ENCODE measurements around the gene FILIP1L. TPM values are rescaled to one million over a fixed set of nuclear protein-coding genes. Genes with fewer than 3 reads are reported as not detected.

The FILIP1L gene
- total and polyA plus RNA-seq, 2 of the 8 experiments (the other 6 are each of a cell fraction or from before 2014, with no cell fraction given): 0.06 to 0.09 TPM

GRCh38 chr3:99952306-99952705, 162.0 kb downstream of the FILIP1L start:
- no peak overlapping the region for H2BK120ac ChIP-seq (replicated peaks; ENCODE audit: low read depth, low read length)
- H3K9ac ChIP-seq (replicated peaks in 1 of 4; ENCODE audit: extremely low read depth in 1 of 4, low read depth in 3 of 4, low read length in 3 of 4): no peak overlapping the region
- H2AK5ac ChIP-seq (ENCODE audit: low read depth, low read length): no peak overlapping the region
- no peaks in the 10 kb centered on the region; a peak in 1 of 4 replicates for H3K79me2 ChIP-seq (ENCODE audit: control insufficient read depth in 1 of 2, insufficient read depth in 2 of 2, low read length in 2 of 2)
- CTCF ChIA-PET (ENCODE audit: partially characterized antibody): interaction anchor here (0.9 to 1.0 kb wide), 2 partner anchors 693 to 1356 kb away, joined by 3 to 5 read pairs; no protein-coding TSS in a partner anchor
- H3K18ac ChIP-seq (ENCODE audit: extremely low read depth, low read length): no peak overlapping the region
- no peak overlapping the region for H2BK12ac ChIP-seq (ENCODE audit: low read depth, low read length)
- no peaks in the 10 kb centered on the region for H4K20me1 ChIP-seq (replicated peaks in 1 of 2; ENCODE audit: control insufficient read depth in 1 of 2, insufficient read depth in 2 of 2, low read length in 2 of 2)
- 95% methylated on average over 1 of the region's 1 CpG; no CpG with 5 or more reads in 1 of the 2 experiments for WGBS, 2 experiments (ENCODE audit: extremely low coverage in 1 of 2, insufficient coverage in 1 of 2, insufficient read length in 1 of 2, insufficient replicate concordance in 2 of 2, low coverage in 1 of 2, low lambda C conversion rate in 2 of 2, missing lambda C conversion rate in 1 of 2)
- no peak overlapping the region for H4K5ac ChIP-seq (ENCODE audit: insufficient read length, low read depth, low read length)
- H3K9me3 ChIP-seq (ENCODE audit: insufficient read depth in 2 of 2, low read depth in 1 of 2, low read length in 1 of 2): no peaks in the 10 kb centered on the region
- no peak overlapping the region for H3K27ac ChIP-seq (ENCODE audit: low read depth, low read length)
- H4K91ac ChIP-seq (replicated peaks; ENCODE audit: insufficient read length, low read length): no peak overlapping the region
- H3K4me2 ChIP-seq (ENCODE audit: insufficient read depth in 1 of 2, low read depth in 2 of 2, low read length in 2 of 2): no peak overlapping the region
- no peak overlapping the region for H2BK15ac ChIP-seq (ENCODE audit: low read length)
- no peak overlapping the region for H2AFZ ChIP-seq (ENCODE audit: low read length)
- no peaks in the 10 kb centered on the region for H3K36me3 ChIP-seq (ENCODE audit: control insufficient read depth in 2 of 4, insufficient read depth in 4 of 4, low read length in 3 of 4)
- H3K14ac ChIP-seq (ENCODE audit: insufficient read length): no peak overlapping the region
- FAIRE-seq (no peak), DNase-seq (ENCODE audit: low read depth in 1 of 2, low spot score in 2 of 2) (no peak)
- H3K23me2 ChIP-seq (ENCODE audit: low read depth, low read length): no peaks in the 10 kb centered on the region
- POLR2A ChIA-PET (ENCODE audit: partially characterized antibody): no interaction called here
- no peak overlapping the region for H3K23ac ChIP-seq (ENCODE audit: insufficient read length)
- no peak overlapping the region for H4K8ac ChIP-seq (ENCODE audit: extremely low read depth, insufficient read depth, low read length)
- H2BK5ac ChIP-seq (ENCODE audit: low read depth, low read length): no peak overlapping the region
- no peak overlapping the region for H3K4ac ChIP-seq (replicated peaks; ENCODE audit: insufficient read length, low read depth, low read length)
- no peak overlapping the region for H3K4me3 ChIP-seq (ENCODE audit: extremely low read depth in 1 of 4, insufficient read depth in 2 of 4, low read depth in 3 of 4, low read length in 4 of 4)
- H3K79me1 ChIP-seq (ENCODE audit: low read depth, low read length): peaks cover 5% of the 10 kb centered on the region; the same call in 1 of the 2 replicates
- no peaks in the 10 kb centered on the region for H3K27me3 ChIP-seq (replicated peaks in 1 of 4; ENCODE audit: control insufficient read depth in 3 of 4, extremely low read depth in 1 of 4, insufficient read depth in 3 of 4, low read length in 3 of 4)
- peaks cover 0 to 4% (median 0%) of the 10 kb centered on the region in 4 experiments; a peak in 2 of 7 replicates for H3K4me1 ChIP-seq (replicated peaks in 1 of 4; ENCODE audit: control insufficient read depth in 3 of 4, insufficient read depth in 4 of 4, low read length in 3 of 4)
- H3K56ac ChIP-seq (replicated peaks; ENCODE audit: insufficient read length, low read depth, low read length): no peak overlapping the region
- H2BK20ac ChIP-seq (ENCODE audit: low read length): no peak overlapping the region
- no peak for TF ChIP-seq BACH1 (IDR thresholded peaks at IDR 0.05; ENCODE audit: low read length)
- no peak for TF ChIP-seq RBBP5 (IDR thresholded peaks at IDR 0.05; ENCODE audit: borderline replicate concordance, low read depth, low read length)
- no peak for TF ChIP-seq SAP30 (IDR thresholded peaks at IDR 0.05; ENCODE audit: insufficient read depth, insufficient replicate concordance, low read length)
- TF ChIP-seq RXRA (IDR thresholded peaks at IDR 0.05; ENCODE audit: insufficient read depth, low read depth, low read length): no peak
- no peak for TF ChIP-seq CBX8 (IDR thresholded peaks at IDR 0.05; ENCODE audit: borderline replicate concordance, low read depth, low read length)
- TF ChIP-seq SP1 (IDR thresholded peaks at IDR 0.05; ENCODE audit: low read depth, low read length): no peak
- no peak for TF ChIP-seq YY1 (IDR thresholded peaks at IDR 0.05; ENCODE audit: low read depth, low read length)
- TF ChIP-seq CEBPB (IDR thresholded peaks at IDR 0.05; ENCODE audit: low read depth, low read length): no peak
- no peak for TF ChIP-seq EP300 (IDR thresholded peaks at IDR 0.05; ENCODE audit: borderline replicate concordance in 1 of 2, low read depth in 2 of 2, low read length in 2 of 2)
- TF ChIP-seq SIX5 (IDR thresholded peaks at IDR 0.05; ENCODE audit: low read depth, low read length): no peak
- TF ChIP-seq SP4 (IDR thresholded peaks at IDR 0.05; ENCODE audit: low read length): no peak
- no peak for TF ChIP-seq MAX (IDR thresholded peaks at IDR 0.05)
- no peak for TF ChIP-seq PHF8 (conservative IDR thresholded peaks at IDR 0.05; ENCODE audit: low read depth, low read length)
- no peak for TF ChIP-seq KDM1A (IDR thresholded peaks at IDR 0.05; ENCODE audit: borderline replicate concordance, low read length)
- no peak for TF ChIP-seq POLR2AphosphoS5 (IDR thresholded peaks at IDR 0.05; ENCODE audit: low read depth, low read length)

All from H1 (cell line).